Measurements from ENCODE around the gene NUBP2.

GRCh38 chr16:1785846-1786170, 3.0 kb downstream of the NUBP2 start:
- TF ChIP-seq CTCF (conservative IDR thresholded peaks at IDR 0.05; ENCODE audit: low read depth, low read length) (no peak), EZH2 (IDR thresholded peaks at IDR 0.05; ENCODE audit: borderline replicate concordance, low read depth, low read length, poor library complexity, severe bottlenecking) (no peak)
